HepG2 (cell line): Measurements from ENCODE around the gene IL17RB. TPM values are rescaled to one million over a fixed set of nuclear protein-coding genes. Genes with fewer than 3 reads are reported as not detected.
A peak's percentile ranks its signal among the peaks of the same experiment; 100 is the strongest.

Source experiments
- ATAC-seq: fragments of 200-7000 bp; cut with Tn5 transposase; 3 replicates; pipeline ENCODE4 v1.9.1; 2020; ENCODE audit warnings: mild to moderate bottlenecking, moderate library complexity
- BruUV-seq: library from RNA; stranded (reverse); fragments of 400-500 nt; replicated peaks from 2 replicates; lab custom pipeline; 2021; lab: Mats Ljungman, UMichigan
- CTCF ChIA-PET: fragments of 300-600 bp; formaldehyde crosslinking; extraction: SDS; loops from one replicate; lab custom pipeline; 2021; ENCODE audit warnings: low total read pairs, inconsistent platforms, low intra/inter-chr PET ratio; lab: Yijun Ruan, JAX
- POLR2A ChIA-PET: fragments of 350-600 bp; sonication (Branson Sonifier 250); formaldehyde crosslinking; loops from one replicate; lab custom pipeline; 2020; ENCODE audit warnings: antibody characterized with exemption, inconsistent platforms; lab: Yijun Ruan, JAX
- DNase-seq: peaks from one replicate; pipeline ENCODE4 v3.0.0-alpha.2; 2015; ENCODE audit warnings: low spot score
- FAIRE-seq: peaks from 3 replicates; lab custom pipeline; 2011; peaks lifted over from hg19 to GRCh38; lab: Jason Lieb, UNC
- H2AFZ ChIP-seq: one replicate; pipeline ENCODE4 v1.6.1; 2011; ENCODE audit warnings: low read length, inconsistent platforms
- H3K27ac ChIP-seq: fragments of 300-600 bp; 3 replicates; pipeline ENCODE4 v1.8.0; 2011; ENCODE audit warnings: mixed run types, mild to moderate bottlenecking, mixed read lengths, low read length, inconsistent platforms; ENCODE audit not compliant: insufficient read depth; ENCODE audit errors: extremely low read length
- H3K27me3 ChIP-seq, 2 experiments: fragments of 200-600 bp in 1 of 2; 2 replicates in 1 of 2; 3 replicates in 1 of 2; pipeline versions ENCODE4 v1.6.0 to v1.8.0; 2011; ENCODE audit warnings: low read length in 2 of 2, mild to moderate bottlenecking in 2 of 2, moderate library complexity in 2 of 2, inconsistent platforms in 1 of 2; ENCODE audit not compliant: insufficient read depth in 2 of 2, control insufficient read depth in 1 of 2
- H3K36me3 ChIP-seq, 2 experiments: fragments of 200-600 bp in 1 of 2; replicated peaks in 1 of 2; 2 replicates in 1 of 2; 3 replicates in 1 of 2; pipeline versions ENCODE4 v1.5.1 to v1.8.0; 2011; ENCODE audit warnings: low read length in 2 of 2, inconsistent platforms in 1 of 2; ENCODE audit not compliant: insufficient read depth in 2 of 2, control insufficient read depth in 1 of 2
- H3K4me1 ChIP-seq: 2 replicates; pipeline ENCODE4 v1.5.1; 2012; ENCODE audit warnings: low read length, inconsistent platforms; ENCODE audit not compliant: insufficient read depth
- H3K4me2 ChIP-seq: 2 replicates; pipeline ENCODE4 v1.6.0; 2011; ENCODE audit warnings: low read depth, low read length, inconsistent platforms
- H3K4me3 ChIP-seq, 3 experiments: fragments of 200-600 bp in 1 of 3; sonication (generic), shearing (Covaris generic) in 1 of 3; replicated peaks in 1 of 3; 2 replicates each; pipeline ENCODE4 v1.5.1; 2011 to 2016; ENCODE audit warnings: low read length in 3 of 3, inconsistent platforms in 2 of 3, low read depth in 2 of 3, mild to moderate bottlenecking in 2 of 3, control low read depth in 1 of 3, mixed read lengths in 1 of 3; ENCODE audit not compliant: insufficient read depth in 1 of 3
- H3K79me2 ChIP-seq: one replicate; pipeline ENCODE4 v1.6.1; 2011; ENCODE audit warnings: low read length, inconsistent platforms; ENCODE audit not compliant: insufficient read depth
- H3K9ac ChIP-seq: 2 replicates; pipeline ENCODE4 v1.6.0; 2011; ENCODE audit warnings: mild to moderate bottlenecking, low read depth, low read length, inconsistent platforms; ENCODE audit not compliant: insufficient read depth
- H3K9me3 ChIP-seq: 2 replicates; pipeline ENCODE4 v1.5.1; 2012; ENCODE audit warnings: mild to moderate bottlenecking, low read length
- H4K20me1 ChIP-seq: 2 replicates; pipeline ENCODE4 v1.6.0; 2011; ENCODE audit warnings: inconsistent platforms, mild to moderate bottlenecking, low read length, moderate library complexity; ENCODE audit not compliant: insufficient read depth
- AGO2 ChIP-seq: fragments of 200-400 bp; formaldehyde crosslinking; optimal IDR thresholded peaks from 2 replicates; pipeline ENCODE3; 2017; ENCODE audit warnings: mild to moderate bottlenecking, low read depth, low read length, moderate library complexity
- ATF3 ChIP-seq: sonication (generic); formaldehyde crosslinking; IDR thresholded peaks from 2 replicates; pipeline ENCODE4 v1.4.0; 2020; ENCODE audit warnings: missing genetic modification reagents
- CBX2 ChIP-seq, 2 experiments: fragments of 200-600 bp in 1 of 2; sonication (generic); formaldehyde crosslinking in 1 of 2; IDR thresholded peaks; 2 replicates each; pipeline versions ENCODE4 v1.7.0 to v1.8.1; 2018 to 2022; ENCODE audit warnings: low read depth in 2 of 2, low read length in 1 of 2, mild to moderate bottlenecking in 1 of 2, missing genetic modification reagents in 1 of 2
- CHD4 ChIP-seq: fragments of 200-600 bp; sonication (generic); IDR thresholded peaks from 2 replicates; pipeline ENCODE4 v1.7.0; 2017; ENCODE audit warnings: mild to moderate bottlenecking, low read length, borderline replicate concordance
- HMGXB3 ChIP-seq: sonication (generic); formaldehyde crosslinking; IDR thresholded peaks from 2 replicates; pipeline ENCODE4 v1.4.0; 2020; ENCODE audit warnings: missing genetic modification reagents, borderline replicate concordance
- POLR2A ChIP-seq, 2 experiments: IDR thresholded peaks; 2 replicates each; pipeline ENCODE4 v1.6.1; 2011; ENCODE audit warnings: low read depth in 2 of 2, low read length in 2 of 2, mild to moderate bottlenecking in 1 of 2, moderate library complexity in 1 of 2; ENCODE audit not compliant: insufficient read depth in 1 of 2
- SOX6 ChIP-seq, 2 experiments: fragments of 450-650 bp in 1 of 2; sonication (generic) in 1 of 2; formaldehyde crosslinking in 1 of 2; IDR thresholded peaks; 2 replicates each; pipeline versions ENCODE4 v1.4.0 to v1.6.1; 2017 to 2020; ENCODE audit warnings: antibody characterized with exemption in 1 of 2, mild to moderate bottlenecking in 1 of 2, missing genetic modification reagents in 1 of 2
- SP5 ChIP-seq: IDR thresholded peaks from 2 replicates; pipeline ENCODE4 v1.6.1; 2016; ENCODE audit warnings: low read depth, borderline replicate concordance
- TBX2 ChIP-seq: sonication (generic); formaldehyde crosslinking; IDR thresholded peaks from 2 replicates; pipeline ENCODE4 v1.5.0; 2020; ENCODE audit warnings: missing genetic modification reagents, mild to moderate bottlenecking, borderline replicate concordance
- TFDP1 ChIP-seq: IDR thresholded peaks from 2 replicates; pipeline ENCODE4 v1.6.1; 2016; ENCODE audit warnings: missing compliant biosample characterization, missing genetic modification reagents, borderline replicate concordance
- U2AF1 ChIP-seq: fragments of 200-400 bp; formaldehyde crosslinking; optimal IDR thresholded peaks from 2 replicates; pipeline ENCODE3; 2017; ENCODE audit warnings: mild to moderate bottlenecking, low read depth, low read length
- ZFX ChIP-seq: sonication (generic); formaldehyde crosslinking; IDR thresholded peaks from 2 replicates; pipeline ENCODE4 v1.4.0; 2020; ENCODE audit warnings: mild to moderate bottlenecking, low read depth, missing genetic modification reagents, moderate library complexity
- ZNF331 ChIP-seq: sonication (generic); formaldehyde crosslinking; IDR thresholded peaks from 2 replicates; pipeline ENCODE4 v1.4.0; 2020; ENCODE audit warnings: missing genetic modification reagents
- ZNF343 ChIP-seq: sonication (generic); formaldehyde crosslinking; IDR thresholded peaks from 2 replicates; pipeline ENCODE4 v1.4.0; 2020; ENCODE audit warnings: mild to moderate bottlenecking, missing genetic modification reagents
- ZNF558 ChIP-seq: sonication (generic); formaldehyde crosslinking; IDR thresholded peaks from 2 replicates; pipeline ENCODE4 v1.9.0; 2022; ENCODE audit warnings: mild to moderate bottlenecking, missing genetic modification reagents, borderline replicate concordance
- ZNF781 ChIP-seq: sonication (generic); formaldehyde crosslinking; IDR thresholded peaks from 2 replicates; pipeline ENCODE4 v1.5.1; 2020; ENCODE audit warnings: borderline replicate concordance, mild to moderate bottlenecking, missing genetic modification reagents; ENCODE audit errors: not compliant biosample characterization
- ZSCAN25 ChIP-seq: sonication (generic); formaldehyde crosslinking; IDR thresholded peaks from 2 replicates; pipeline ENCODE4 v1.8.0; 2022; ENCODE audit warnings: mild to moderate bottlenecking, missing genetic modification reagents
- WGBS: methylation state at CpG from one replicate; pipeline ENCODE4 v1.1.6; 2017; ENCODE audit warnings: low lambda C conversion rate; 5-methylcytosine and 5-hydroxymethylcytosine counted together
- in situ Hi-C: cut with HindIII; loops from 2 replicates; pipeline ENCODE4 v1.10.0; 2017; ENCODE audit warnings: low pct_unique_long_range_greater_than_20kb; ENCODE audit not compliant: extremely low pct_ligation_motif_present
- intact Hi-C: fragments of 100-400 bp; cut with micrococcal nuclease; formaldehyde crosslinking; loops from one replicate; pipeline ENCODE4 v1.10.0; 2022; ENCODE audit not compliant: unreplicated experiment
- polyA plus RNA-seq, 8 experiments: library from polyadenylated mRNA; depleted of rRNA in 3 of 8; stranded (reverse) in 7 of 8; unstranded in 1 of 8; fragments of >200 nt; fragmentation: Illumina TruSeq in 4 of 8; extraction: Trizol in 4 of 8; gene quantifications; 2 replicates each; pipeline versions ENCODE4 v1.2.1 to v1.2.3, GENCODE V29; 2011 to 2016; ENCODE audit warnings: low read depth in 4 of 8, missing spikeins in 1 of 8, mixed read lengths in 1 of 8; ENCODE audit not compliant: insufficient read depth in 1 of 8
- total RNA-seq, 5 experiments: library from RNA; depleted of rRNA; stranded (reverse); fragments of >200 nt; fragmentation: Illumina TruSeq; extraction: Trizol; gene quantifications; 2 replicates each; pipeline ENCODE4 v1.2.3, GENCODE V29; 2016; ENCODE audit warnings: low read depth in 1 of 5

The IL17RB gene
- total and polyA plus RNA-seq, 2 of the 13 experiments (the other 11 are each of a cell fraction or from before 2014, with no cell fraction given) = 130 to 190 TPM

GRCh38 chr3:53891497-53892285, 45.3 kb downstream of the IL17RB start, which contains the start of gene SELENOK:
SELENOK (minus strand) TSS chr3:53891859.
- intact Hi-C loops = loop anchor here (2.0 kb wide), 1 partner anchor 49 kb away; no protein-coding TSS in a partner anchor
- TF ChIP-seq SOX6 (IDR thresholded peaks at IDR 0.05) (no peak), SOX6 (CRISPR knock-in tag; IDR thresholded peaks at IDR 0.05) (peak; percentile 63), U2AF1 (no peak), ZNF781 (CRISPR knock-in tag) (peak; percentile 61), AGO2 (peak; percentile 78), TFDP1 (CRISPR knock-in tag) (peak; percentile 56; the same call in 1 of the 2 replicates), ZNF343 (0 out of 2 replicates have a peak, but pooled peaks have one; percentile 42), POLR2A (IDR thresholded peaks at IDR 0.05; ENCODE audit: insufficient read depth in 1 of 2, low read depth in 2 of 2, low read length in 2 of 2) (peak; percentile 86 to 90), HMGXB3 (CRISPR knock-in tag) (peak; percentile 97), ZFX (peak; percentile 76), SP5 (CRISPR knock-in tag) (peak; percentile 41; the same call in 1 of the 2 replicates), ZNF331 (no peak), TBX2 (CRISPR knock-in tag) (peak; percentile 82; the same call in 1 of the 2 replicates), CHD4 (no peak), ZNF558 (CRISPR knock-in tag) (no peak), CBX2 (IDR thresholded peaks at IDR 0.05; ENCODE audit: low read depth, low read length) (no peak), CBX2 (CRISPR knock-in tag; IDR thresholded peaks at IDR 0.05; ENCODE audit: low read depth) (no peak), ATF3 (CRISPR knock-in tag) (no peak), ZSCAN25 (CRISPR knock-in tag) (0 out of 2 replicates have a peak, but pooled peaks have one; percentile 10)

More at GRCh38 chr3:53891497-53892285, 45.3 kb downstream of the IL17RB start, which contains the start of gene SELENOK:
- Histone ChIP-seq H3K9me3 (no peaks in the 10 kb centered on the region), H4K20me1 (peaks cover 2% of the 10 kb centered on the region; the same call in 1 of the 2 replicates), H3K9ac (peak within 1 kb of the TSS; percentile 92), H3K4me3 (peak within 1 kb of the TSS; percentile 89 to 100 (median 97)), H3K27me3 (no peaks in the 10 kb centered on the region; a peak in 1 of 5 replicates), H3K4me1 (peaks cover 26% of the 10 kb centered on the region), H3K4me2 (peak within 1 kb of the TSS; percentile 91), H3K36me3 (peaks cover 0 to 15% of the 10 kb centered on the region in 2 experiments; a peak in 2 of 5 replicates), H3K27ac (peak within 1 kb of the TSS; percentile 82), H2AFZ (peak within 1 kb of the TSS; percentile 71), H3K79me2 (peaks cover 39% of the 10 kb centered on the region)
- in situ Hi-C loops = no loop called here
- ATAC-seq = peak; percentile 98
- DNase-seq = peak; percentile 98
- no TSS peak for BruUV-seq
- WGBS = 2% methylated on average over 26 of the region's 73 CpGs
- peak; percentile 97 for FAIRE-seq
- ChIA-PET CTCF (no interaction called here), POLR2A (interaction anchor here (1.0 to 3.3 kb wide), 8 partner anchors 9 to 544 kb away, joined by 3 to 50 read pairs (median 5); partner anchors contain the start of genes ACTR8 and DCP1A)
